Renal pelvis (tissue), 4 donors: ENCODE results near the gene ZBTB7C. TPM values are rescaled to one million over a fixed set of nuclear protein-coding genes. Genes with fewer than 3 reads are reported as not detected.

Experiments used
- DNase-seq: peaks from one replicate; pipeline ENCODE4 v3.0.0-alpha.2; 2013
- polyA plus RNA-seq, 3 donors: library from polyadenylated mRNA; unstranded; fragments of 120-200 nt; gene quantifications; one replicate each; pipeline ENCODE4 v1.2.1, GENCODE V29; 2013; ENCODE audit not compliant: insufficient read length in 3 of 3

Gene ZBTB7C
- polyA plus RNA-seq, 3 donors: 14.0 to 16.8 (median 16.7) TPM

DNA sequence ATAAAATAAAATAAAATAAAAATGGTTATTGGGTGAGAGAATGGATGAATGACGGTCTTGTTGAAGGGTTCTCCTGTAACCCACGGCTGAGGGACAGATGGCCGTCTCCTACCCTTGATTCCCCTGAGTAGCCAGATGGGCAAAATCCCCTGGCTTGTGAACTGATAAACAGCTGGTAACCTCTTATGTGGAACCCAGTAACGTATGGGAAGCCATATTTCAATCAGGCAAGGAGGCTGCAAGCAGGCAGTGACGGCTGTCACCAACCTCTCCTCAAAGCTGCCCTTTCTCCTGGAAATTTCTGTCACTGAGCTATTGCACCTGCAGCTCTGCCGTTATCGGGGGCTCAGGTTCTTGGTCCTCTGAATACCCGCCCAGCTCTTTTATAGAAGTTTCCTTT lies 313.5 kb downstream of the ZBTB7C start:
- no peak for DNase-seq

DNA sequence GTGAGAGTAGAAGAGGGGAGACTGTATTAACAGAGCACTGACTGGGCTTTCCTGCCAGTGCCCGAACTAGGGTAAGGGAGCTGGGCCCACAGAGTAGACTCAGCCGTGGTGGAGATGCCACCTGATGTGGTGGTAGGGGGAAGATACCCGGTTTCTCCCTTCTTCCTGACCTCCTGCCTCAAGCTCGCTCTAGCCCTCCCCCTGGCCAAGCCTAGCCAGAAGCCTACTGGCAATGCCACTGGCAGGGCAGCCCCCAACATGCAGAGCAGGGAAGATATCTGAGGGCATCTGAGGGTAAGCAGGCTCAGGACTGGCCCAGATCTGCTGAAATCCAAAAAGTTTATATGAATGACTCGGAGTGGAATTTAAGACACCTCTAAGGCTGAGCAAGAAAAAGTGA lies 316.1 kb downstream of the ZBTB7C start:
- DNase-seq: no peak

DNA sequence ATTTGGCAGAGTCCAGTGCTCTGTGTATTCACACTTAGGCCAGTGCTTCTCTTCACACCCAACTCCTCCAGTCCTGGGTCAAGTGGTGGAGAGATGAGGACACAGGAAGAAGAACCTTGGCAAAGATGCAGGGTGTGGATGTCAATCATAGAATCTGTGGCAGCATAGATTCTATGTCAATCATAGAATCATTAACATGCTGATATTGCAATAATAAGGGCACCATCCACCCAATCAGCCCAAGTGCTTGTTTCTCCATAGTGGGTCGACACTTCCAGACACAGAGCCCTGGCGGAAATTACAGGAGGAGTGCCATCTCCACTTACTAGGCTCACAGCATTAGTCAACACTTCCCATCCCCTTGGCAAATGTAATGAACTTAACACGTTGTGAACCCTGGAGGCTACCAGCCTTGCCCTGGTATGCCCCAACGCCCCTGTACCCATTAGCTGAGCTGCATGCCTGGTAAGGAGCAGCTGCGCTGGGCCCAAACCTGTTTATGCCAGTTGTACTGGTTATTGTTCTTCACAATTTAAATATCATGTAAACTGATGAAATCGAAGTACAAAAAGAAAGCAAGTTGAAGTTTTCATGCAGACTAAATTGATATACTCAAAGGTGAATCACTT lies 317.2 kb downstream of the ZBTB7C start:
- DNase-seq: no peak

GRCh38 chr18:48090702-48091101 lies 318.5 kb downstream of the ZBTB7C start:
- DNase-seq: no peak

GRCh38 chr18:48090021-48090420 lies 319.2 kb downstream of the ZBTB7C start:
- no peak for DNase-seq

GRCh38 chr18:48085781-48086487 lies 323.2 kb downstream of the ZBTB7C start:
- DNase-seq: no peak

DNA sequence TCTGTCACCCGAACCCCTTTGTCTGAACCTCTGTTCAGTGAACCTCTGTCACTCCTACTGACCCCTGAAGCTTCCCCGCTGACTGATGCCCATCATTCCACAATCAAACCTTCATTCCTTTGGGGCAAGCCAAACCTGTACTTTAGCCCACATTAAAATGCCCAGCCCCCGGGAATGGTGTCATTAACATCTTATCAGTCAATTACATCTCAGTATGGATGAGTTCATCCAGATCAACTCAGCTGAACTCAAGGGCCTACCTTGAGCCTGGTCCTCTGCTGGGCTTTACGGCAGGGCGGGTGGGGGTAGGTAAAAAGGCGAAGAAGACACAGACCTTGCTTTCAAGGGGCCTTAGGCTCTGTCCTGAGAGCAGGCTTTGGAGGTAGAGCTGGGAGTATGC lies 324.3 kb downstream of the ZBTB7C start:
- no peak for DNase-seq

- no peak for DNase-seq
These were observed 325.0 kb downstream of the ZBTB7C start for GRCh38 chr18:48084041-48084757.

DNA sequence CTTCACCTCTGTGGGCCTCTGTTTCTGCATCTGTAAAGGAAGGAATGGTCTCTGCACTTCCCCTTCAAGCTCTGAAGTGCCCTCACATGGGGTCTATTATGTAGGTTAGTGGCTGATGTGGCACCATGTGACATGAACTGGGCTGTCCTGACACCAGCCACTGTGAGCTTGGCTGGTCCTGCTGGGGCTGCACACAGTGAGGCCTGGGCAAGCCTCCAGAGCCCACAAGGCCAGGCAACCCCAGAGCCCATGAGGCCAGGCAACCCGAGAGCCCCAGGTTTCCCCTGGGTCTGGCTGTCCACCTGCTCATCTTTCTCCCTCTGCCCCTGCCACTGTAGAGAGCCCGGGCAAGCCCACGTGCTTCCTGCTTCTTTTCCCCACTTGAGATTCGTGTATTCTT lies 328.6 kb downstream of the ZBTB7C start:
- no peak for DNase-seq

DNA sequence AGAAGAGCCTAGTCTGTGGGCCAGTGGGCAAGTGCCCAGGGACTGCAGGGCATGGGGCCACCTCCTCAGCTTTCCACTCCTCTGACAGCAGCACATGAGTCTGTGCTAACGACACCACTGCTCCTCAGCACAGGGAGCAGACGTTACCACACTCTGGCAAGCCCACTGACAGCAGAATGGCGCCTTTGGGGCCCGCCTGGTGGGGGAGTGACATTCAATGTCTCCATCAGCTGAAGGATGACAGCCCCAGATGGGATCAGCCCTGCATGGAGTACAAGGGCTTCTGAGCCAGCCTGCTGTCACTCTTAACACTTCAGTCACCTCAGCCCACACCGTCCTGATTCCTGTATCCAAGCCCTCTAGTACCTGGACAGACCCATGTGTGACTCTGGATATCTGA lies 329.3 kb downstream of the ZBTB7C start:
- no peak for DNase-seq

GRCh38 chr18:48078448-48078847 lies 330.7 kb downstream of the ZBTB7C start:
- no peak for DNase-seq

DNA sequence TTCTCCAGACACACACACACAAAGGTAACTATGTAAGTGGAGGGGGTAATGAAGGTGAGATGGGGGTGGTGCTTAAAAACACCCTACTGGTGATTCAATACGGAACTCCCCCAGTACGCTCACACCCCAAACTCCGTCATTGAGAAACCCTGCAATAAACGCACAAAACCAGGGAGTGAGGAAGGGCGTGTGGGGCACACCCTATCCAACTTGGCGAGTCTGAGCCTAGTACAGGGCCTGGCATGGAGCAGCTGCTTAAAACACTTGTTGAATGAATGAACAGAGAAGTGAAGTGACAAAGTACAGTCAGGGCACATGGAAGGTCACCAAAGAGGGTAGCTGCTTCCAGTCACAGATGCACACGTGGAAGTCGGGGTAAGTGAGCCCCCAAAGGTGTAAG lies 331.9 kb downstream of the ZBTB7C start:
- no peak for DNase-seq

- no peak for DNase-seq
These were observed 332.7 kb downstream of the ZBTB7C start for GRCh38 chr18:48076461-48076860.

DNA sequence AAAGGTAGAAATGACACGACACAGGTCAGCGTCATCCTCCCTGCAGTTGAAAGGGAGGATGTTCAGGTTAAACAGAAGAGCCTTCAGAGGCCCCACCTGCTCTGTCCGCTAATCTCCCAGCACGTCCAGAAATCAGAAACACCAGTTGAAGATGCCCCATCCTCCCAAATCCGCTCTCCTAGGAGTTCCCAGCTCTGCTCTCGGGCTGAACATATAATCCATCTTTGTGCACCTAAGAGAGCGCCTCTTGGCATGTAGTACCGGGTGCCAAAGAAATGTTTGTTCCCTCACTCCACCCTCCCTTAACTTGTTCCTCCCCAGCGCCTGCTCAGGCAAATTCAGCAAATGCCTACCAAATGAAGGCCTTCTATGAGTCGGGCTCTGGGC lies 333.5 kb downstream of the ZBTB7C start:
- DNase-seq: no peak

DNA sequence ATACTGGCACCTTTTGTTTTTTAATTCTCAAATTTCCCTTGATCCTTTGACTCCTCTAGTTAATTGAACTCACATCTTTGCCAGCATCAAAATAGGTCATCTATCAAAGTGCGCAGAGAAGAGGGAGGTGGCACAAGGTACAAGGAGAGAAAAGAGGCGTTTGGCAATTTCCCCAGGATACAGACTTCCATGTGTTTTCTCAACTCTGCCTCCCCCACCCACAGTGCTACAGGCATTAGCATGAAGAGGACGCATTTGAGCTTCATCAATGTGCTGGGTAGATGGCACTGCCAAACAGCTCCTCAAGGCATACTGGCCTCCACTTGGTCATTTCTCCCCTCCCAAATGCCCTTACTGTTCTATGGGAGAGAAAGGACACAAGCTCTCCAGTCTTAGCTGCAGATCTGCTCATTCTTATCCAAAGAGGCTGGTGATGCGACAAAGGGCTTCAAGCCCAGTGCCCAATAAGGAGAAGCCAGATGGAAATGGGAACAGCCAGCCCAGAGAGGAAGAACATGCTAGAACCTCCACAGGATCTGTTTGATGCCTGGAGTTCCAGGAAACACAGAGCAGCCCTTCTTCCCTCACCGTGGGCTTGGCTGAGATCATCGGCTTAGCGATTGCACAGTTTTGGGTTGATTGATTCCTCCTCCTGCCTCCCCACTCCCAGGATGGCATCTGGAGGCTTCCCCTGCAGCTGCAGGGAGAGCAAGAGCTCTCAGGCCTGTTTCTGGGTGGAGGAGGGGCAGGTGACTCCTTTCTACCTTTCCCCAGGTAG lies 334.1 kb downstream of the ZBTB7C start:
- DNase-seq: no peak

GRCh38 chr18:48073211-48073930 lies 335.8 kb downstream of the ZBTB7C start:
- DNase-seq: no peak

DNA sequence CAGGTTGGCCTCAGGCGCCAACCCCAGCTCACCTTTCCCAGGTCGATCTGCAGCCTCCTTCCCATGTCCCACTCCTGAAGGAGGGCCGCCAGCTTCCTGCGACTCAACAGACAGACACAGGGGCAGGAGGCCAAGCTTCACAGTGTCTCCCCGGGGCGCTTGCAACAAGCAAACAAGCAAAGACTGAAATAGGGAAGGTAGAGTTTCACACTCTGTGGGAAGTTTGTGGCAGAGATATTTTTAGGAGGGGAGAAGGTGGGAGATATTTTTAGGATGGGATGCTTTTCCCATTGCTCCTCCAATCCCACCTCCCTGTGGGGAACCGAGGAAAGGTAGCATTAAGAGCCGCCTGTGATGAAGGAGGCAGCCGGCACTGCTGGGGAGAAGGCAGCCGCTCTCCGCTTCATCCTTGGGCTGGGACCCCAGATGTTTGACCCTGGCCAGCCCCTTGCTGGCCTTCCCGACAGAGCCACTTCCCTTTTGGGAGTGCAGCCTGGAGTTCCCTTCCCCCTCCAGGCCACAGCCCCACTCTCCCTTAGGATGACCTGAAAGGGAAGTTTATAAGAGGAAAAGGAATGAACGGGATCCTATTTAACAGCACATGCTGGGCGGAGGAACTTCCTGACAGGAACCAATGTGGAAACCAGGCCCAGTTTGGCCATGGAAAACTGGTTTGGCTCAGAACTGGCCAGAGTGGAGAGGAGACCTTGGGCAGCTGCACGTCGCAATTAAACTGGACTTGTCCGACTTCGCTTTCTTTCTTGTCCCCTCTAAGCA lies 336.6 kb downstream of the ZBTB7C start:
- no peak for DNase-seq

- DNase-seq: no peak
These were observed 340.2 kb downstream of the ZBTB7C start for GRCh38 chr18:48068916-48069445.

- DNase-seq: no peak
These were observed 342.9 kb downstream of the ZBTB7C start for GRCh38 chr18:48066225-48066652.

DNA sequence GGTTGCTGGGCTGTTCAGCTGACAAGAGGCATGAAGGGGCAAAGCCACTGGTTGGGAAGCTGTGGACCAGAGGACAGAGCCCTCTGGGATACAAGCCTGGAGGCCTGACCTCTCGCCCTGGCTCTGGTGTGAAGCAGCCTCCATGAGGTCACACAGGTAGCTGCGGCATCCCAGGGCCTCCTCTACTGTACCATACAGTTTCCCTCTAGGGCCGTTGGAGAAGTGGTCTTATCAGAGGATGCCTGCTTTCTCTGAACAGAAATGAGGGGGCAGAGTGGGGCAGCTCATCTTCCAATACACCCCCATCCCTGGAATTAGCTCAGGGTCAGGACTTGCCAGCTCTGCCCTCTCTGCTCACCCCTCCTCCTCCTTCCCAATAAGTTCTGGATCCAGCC lies 343.6 kb downstream of the ZBTB7C start:
- DNase-seq: no peak
